HG03571 (cell line): ENCODE measurements around the gene HSD11B1.
"Not testable (repeated sequence)": the region's sequence is repeated elsewhere in the genome, so short reads cannot be mapped to it uniquely, and the experiment has no call there.

ENCODE experiments used
- ATAC-seq: cut with Tn5 transposase; IDR thresholded peaks from one replicate; pipeline ENCODE4 v1.9.1; 2021; ENCODE audit not compliant: unreplicated experiment

HSD11B1 gene

GRCh38 chr1:209689477-209689876, 15.2 kb upstream of the HSD11B1 start:
- no peak for ATAC-seq

GRCh38 chr1:209691237-209691636, 13.4 kb upstream of the HSD11B1 start:
- no peak for ATAC-seq

- no peak for ATAC-seq
Observed at GRCh38 chr1:209692296-209692695, 12.3 kb upstream of the HSD11B1 start.

GRCh38 chr1:209692745-209693504, 11.7 kb upstream of the HSD11B1 start:
- ATAC-seq = peak; percentile 82

- ATAC-seq = no peak
Observed at GRCh38 chr1:209696673-209697072, 8.0 kb upstream of the HSD11B1 start.

GRCh38 chr1:209697126-209697525, 7.5 kb upstream of the HSD11B1 start:
- no peak for ATAC-seq

- not testable (repeated sequence) for ATAC-seq
Observed at GRCh38 chr1:209700686-209701085, 4.0 kb upstream of the HSD11B1 start.

GRCh38 chr1:209702832-209703231, 1.8 kb upstream of the HSD11B1 start:
- ATAC-seq = no peak

GRCh38 chr1:209703834-209704504, 677 bp upstream of the HSD11B1 start:
- ATAC-seq = no peak

- ATAC-seq = no peak
Observed at GRCh38 chr1:209705033-209705598, 470 bp downstream of the HSD11B1 start.

GRCh38 chr1:209706622-209707021, 2.0 kb downstream of the HSD11B1 start:
- ATAC-seq = no peak

GRCh38 chr1:209707308-209707707, 2.7 kb downstream of the HSD11B1 start:
- no peak for ATAC-seq

GRCh38 chr1:209708297-209708696, 3.7 kb downstream of the HSD11B1 start:
- no peak for ATAC-seq

- ATAC-seq = no peak
Observed at GRCh38 chr1:209710093-209710492, 5.4 kb downstream of the HSD11B1 start.

- no peak for ATAC-seq
Observed at GRCh38 chr1:209710847-209711246, 6.2 kb downstream of the HSD11B1 start.

GRCh38 chr1:209714338-209714737, 9.7 kb downstream of the HSD11B1 start:
- no peak for ATAC-seq

- no peak for ATAC-seq
Observed at GRCh38 chr1:209715314-209715713, 10.7 kb downstream of the HSD11B1 start.

GRCh38 chr1:209717818-209718217, 13.2 kb downstream of the HSD11B1 start:
- ATAC-seq = no peak

GRCh38 chr1:209720326-209720725, 15.7 kb downstream of the HSD11B1 start:
- no peak for ATAC-seq

GRCh38 chr1:209720826-209721225, 16.2 kb downstream of the HSD11B1 start:
- ATAC-seq = no peak

GRCh38 chr1:209721323-209721722, 16.7 kb downstream of the HSD11B1 start:
- no peak for ATAC-seq

GRCh38 chr1:209723265-209723664, 18.6 kb downstream of the HSD11B1 start:
- no peak for ATAC-seq
